ENCODE measurements around the gene MTCL1.

DNA sequence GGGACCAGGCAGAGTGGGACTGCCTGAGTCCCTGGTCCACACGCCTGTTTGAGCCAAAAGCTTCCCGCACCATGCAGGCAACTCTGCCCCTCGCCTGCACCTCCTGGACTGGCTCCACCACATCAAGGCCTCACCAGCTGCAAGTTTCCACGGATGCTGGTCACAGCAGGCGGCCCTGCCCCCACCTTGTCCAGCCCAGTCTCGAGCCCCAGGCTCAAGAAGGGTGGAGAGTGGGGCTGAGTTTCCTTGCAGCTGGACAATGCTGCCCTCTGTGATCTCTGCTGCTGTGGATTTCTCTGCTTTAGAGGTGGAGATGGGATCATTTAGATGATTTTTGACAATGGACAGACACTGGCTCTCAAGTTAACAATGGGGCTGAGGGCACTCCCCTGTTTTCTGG lies 74.9 kb downstream of the MTCL1 start:
- TF ChIP-seq, protein P1, sequence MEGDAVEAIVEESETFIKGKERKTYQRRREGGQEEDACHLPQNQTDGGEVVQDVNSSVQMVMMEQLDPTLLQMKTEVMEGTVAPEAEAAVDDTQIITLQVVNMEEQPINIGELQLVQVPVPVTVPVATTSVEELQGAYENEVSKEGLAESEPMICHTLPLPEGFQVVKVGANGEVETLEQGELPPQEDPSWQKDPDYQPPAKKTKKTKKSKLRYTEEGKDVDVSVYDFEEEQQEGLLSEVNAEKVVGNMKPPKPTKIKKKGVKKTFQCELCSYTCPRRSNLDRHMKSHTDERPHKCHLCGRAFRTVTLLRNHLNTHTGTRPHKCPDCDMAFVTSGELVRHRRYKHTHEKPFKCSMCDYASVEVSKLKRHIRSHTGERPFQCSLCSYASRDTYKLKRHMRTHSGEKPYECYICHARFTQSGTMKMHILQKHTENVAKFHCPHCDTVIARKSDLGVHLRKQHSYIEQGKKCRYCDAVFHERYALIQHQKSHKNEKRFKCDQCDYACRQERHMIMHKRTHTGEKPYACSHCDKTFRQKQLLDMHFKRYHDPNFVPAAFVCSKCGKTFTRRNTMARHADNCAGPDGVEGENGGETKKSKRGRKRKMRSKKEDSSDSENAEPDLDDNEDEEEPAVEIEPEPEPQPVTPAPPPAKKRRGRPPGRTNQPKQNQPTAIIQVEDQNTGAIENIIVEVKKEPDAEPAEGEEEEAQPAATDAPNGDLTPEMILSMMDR (IDR thresholded peaks at IDR 0.05; ENCODE audit: low read length): no peak
- no peak for TF ChIP-seq EZH2 (IDR thresholded peaks at IDR 0.05; ENCODE audit: borderline replicate concordance, low read length)
